HepG2 (cell line): ENCODE data around the gene SULT1E1. TPM values are rescaled to one million over a fixed set of nuclear protein-coding genes. Genes with fewer than 3 reads are reported as not detected.
A peak's percentile ranks its signal among the peaks of the same experiment; 100 is the strongest.

Experiments
- MAFG ChIP-seq: sonication (generic); formaldehyde crosslinking; IDR thresholded peaks from 2 replicates; pipeline ENCODE4 v1.5.1; 2020; ENCODE audit warnings: mild to moderate bottlenecking, missing genetic modification reagents
- MZF1 ChIP-seq: sonication (generic); formaldehyde crosslinking; IDR thresholded peaks from 2 replicates; pipeline ENCODE4 v1.8.1; 2023; ENCODE audit warnings: mild to moderate bottlenecking, missing genetic modification reagents, borderline replicate concordance
- SATB2 ChIP-seq: sonication (generic); formaldehyde crosslinking; IDR thresholded peaks from 2 replicates; pipeline ENCODE4 v1.5.0; 2020; ENCODE audit warnings: missing genetic modification reagents
- SNAI1 ChIP-seq: sonication (generic); formaldehyde crosslinking; IDR thresholded peaks from 2 replicates; pipeline ENCODE4 v1.5.0; 2020; ENCODE audit warnings: mild to moderate bottlenecking, missing genetic modification reagents, borderline replicate concordance
- SRY ChIP-seq: sonication (generic); formaldehyde crosslinking; IDR thresholded peaks from 2 replicates; pipeline ENCODE4 v1.8.0; 2022; ENCODE audit warnings: mild to moderate bottlenecking, missing genetic modification reagents
- ZBTB38 ChIP-seq: sonication (generic); formaldehyde crosslinking; IDR thresholded peaks from 2 replicates; pipeline ENCODE4 v1.5.1; 2020; ENCODE audit warnings: mild to moderate bottlenecking, missing genetic modification reagents
- ZNF510 ChIP-seq: sonication (generic); formaldehyde crosslinking; IDR thresholded peaks from 2 replicates; pipeline ENCODE4 v1.4.0; 2020; ENCODE audit warnings: low read depth, mild to moderate bottlenecking, missing genetic modification reagents
- ZNF879 ChIP-seq: sonication (generic); formaldehyde crosslinking; IDR thresholded peaks from 2 replicates; pipeline ENCODE4 v1.8.1; 2023; ENCODE audit warnings: missing genetic modification reagents
- ZSCAN20 ChIP-seq: sonication (generic); formaldehyde crosslinking; IDR thresholded peaks from 2 replicates; pipeline ENCODE4 v1.4.0; 2020; ENCODE audit warnings: missing genetic modification reagents, mild to moderate bottlenecking, borderline replicate concordance
- polyA plus RNA-seq, 8 experiments: library from polyadenylated mRNA; depleted of rRNA in 3 of 8; stranded (reverse) in 7 of 8; unstranded in 1 of 8; fragments of >200 nt; fragmentation: Illumina TruSeq in 4 of 8; extraction: Trizol in 4 of 8; gene quantifications; 2 replicates each; pipeline versions ENCODE4 v1.2.1 to v1.2.3, GENCODE V29; 2011 to 2016; ENCODE audit warnings: low read depth in 4 of 8, missing spikeins in 1 of 8, mixed read lengths in 1 of 8; ENCODE audit not compliant: insufficient read depth in 1 of 8
- total RNA-seq, 5 experiments: library from RNA; depleted of rRNA; stranded (reverse); fragments of >200 nt; fragmentation: Illumina TruSeq; extraction: Trizol; gene quantifications; 2 replicates each; pipeline ENCODE4 v1.2.3, GENCODE V29; 2016; ENCODE audit warnings: low read depth in 1 of 5
- TF ChIP-seq, protein P1 (sequence below): sonication (generic); formaldehyde crosslinking; IDR thresholded peaks from 2 replicates; pipeline ENCODE4 v1.8.0; 2022; ENCODE audit warnings: low read depth, missing genetic modification reagents
- TF ChIP-seq, protein P2 (sequence below): sonication (generic); formaldehyde crosslinking; conservative IDR thresholded peaks from 2 replicates; pipeline ENCODE4 v1.4.0; 2020; ENCODE audit warnings: missing genetic modification reagents
- TF ChIP-seq, protein P3 (sequence below): sonication (generic); formaldehyde crosslinking; IDR thresholded peaks from one replicate; pipeline ENCODE4 v1.5.1; 2020; ENCODE audit warnings: mild to moderate bottlenecking, missing genetic modification reagents; ENCODE audit errors: not compliant biosample characterization
- TF ChIP-seq, protein P4 (sequence below): IDR thresholded peaks from 2 replicates; pipeline ENCODE4 v1.6.1; 2016; ENCODE audit warnings: low read depth, borderline replicate concordance

SULT1E1 gene
- total and polyA plus RNA-seq, 2 of the 13 experiments (the other 11 are each of a cell fraction or from before 2014, with no cell fraction given), result 1.7 to 3.9 TPM

DNA sequence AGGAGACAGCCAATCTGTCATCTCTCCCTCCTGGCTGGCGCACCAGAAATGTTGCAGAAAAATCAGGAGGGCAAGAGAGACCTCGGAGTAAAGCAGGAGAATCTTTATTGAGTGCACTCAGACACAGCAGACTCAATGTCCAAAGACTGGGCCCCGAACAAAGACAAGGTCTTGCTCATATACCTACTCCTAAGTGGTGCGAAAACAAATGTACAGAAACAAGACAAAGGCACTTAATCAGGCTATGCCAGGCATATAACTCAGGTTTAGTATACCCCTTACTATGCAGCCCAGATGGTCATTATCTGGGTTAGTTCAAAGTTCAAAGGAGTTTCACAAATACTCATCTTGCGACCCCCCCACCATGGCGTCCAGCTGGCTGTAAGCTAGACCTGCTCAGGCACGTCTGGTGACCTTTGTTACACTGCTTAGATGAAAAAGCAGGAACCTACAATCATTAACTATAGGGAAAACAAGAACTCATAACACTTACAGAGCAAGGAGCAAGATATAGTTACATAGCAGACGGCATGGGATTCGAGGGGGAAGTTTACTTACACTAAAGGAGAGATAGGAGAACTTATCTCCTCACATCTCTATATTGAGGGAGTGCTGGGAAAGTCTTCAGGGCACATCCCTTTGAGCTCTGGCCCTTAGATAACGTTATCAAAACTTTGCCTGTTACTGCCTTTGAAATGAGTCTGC is 27.5 kb downstream of the SULT1E1 start (continued):
- TF ChIP-seq, protein P1, sequence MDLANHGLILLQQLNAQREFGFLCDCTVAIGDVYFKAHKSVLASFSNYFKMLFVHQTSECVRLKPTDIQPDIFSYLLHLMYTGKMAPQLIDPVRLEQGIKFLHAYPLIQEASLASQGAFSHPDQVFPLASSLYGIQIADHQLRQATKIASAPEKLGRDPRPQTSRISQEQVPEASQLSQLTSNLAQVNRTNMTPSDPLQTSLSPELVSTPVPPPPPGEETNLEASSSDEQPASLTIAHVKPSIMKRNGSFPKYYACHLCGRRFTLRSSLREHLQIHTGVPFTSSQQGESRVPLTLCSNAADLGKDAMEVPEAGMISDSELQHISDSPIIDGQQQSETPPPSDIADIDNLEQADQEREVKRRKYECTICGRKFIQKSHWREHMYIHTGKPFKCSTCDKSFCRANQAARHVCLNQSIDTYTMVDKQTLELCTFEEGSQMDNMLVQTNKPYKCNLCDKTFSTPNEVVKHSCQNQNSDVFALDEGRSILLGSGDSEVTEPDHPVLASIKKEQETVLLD (CRISPR knock-in tag), result no peak
- TF ChIP-seq ZBTB38 (CRISPR knock-in tag) (no peak), SATB2 (CRISPR knock-in tag) (no peak), ZSCAN20 (CRISPR knock-in tag) (no peak), SNAI1 (CRISPR knock-in tag) (no peak), MAFG (no peak), MZF1 (CRISPR knock-in tag) (no peak), ZNF879 (no peak), ZNF510 (CRISPR knock-in tag) (no peak), SRY (CRISPR knock-in tag) (no peak)
- TF ChIP-seq, protein P2, sequence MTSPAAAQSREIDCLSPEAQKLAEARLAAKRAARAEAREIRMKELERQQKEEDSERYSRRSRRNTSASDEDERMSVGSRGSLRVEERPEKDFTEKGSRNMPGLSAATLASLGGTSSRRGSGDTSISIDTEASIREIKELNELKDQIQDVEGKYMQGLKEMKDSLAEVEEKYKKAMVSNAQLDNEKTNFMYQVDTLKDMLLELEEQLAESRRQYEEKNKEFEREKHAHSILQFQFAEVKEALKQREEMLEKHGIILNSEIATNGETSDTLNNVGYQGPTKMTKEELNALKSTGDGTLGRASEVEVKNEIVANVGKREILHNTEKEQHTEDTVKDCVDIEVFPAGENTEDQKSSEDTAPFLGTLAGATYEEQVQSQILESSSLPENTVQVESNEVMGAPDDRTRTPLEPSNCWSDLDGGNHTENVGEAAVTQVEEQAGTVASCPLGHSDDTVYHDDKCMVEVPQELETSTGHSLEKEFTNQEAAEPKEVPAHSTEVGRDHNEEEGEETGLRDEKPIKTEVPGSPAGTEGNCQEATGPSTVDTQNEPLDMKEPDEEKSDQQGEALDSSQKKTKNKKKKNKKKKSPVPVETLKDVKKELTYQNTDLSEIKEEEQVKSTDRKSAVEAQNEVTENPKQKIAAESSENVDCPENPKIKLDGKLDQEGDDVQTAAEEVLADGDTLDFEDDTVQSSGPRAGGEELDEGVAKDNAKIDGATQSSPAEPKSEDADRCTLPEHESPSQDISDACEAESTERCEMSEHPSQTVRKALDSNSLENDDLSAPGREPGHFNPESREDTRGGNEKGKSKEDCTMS (CRISPR knock-in tag), result no peak
- TF ChIP-seq, protein P3, sequence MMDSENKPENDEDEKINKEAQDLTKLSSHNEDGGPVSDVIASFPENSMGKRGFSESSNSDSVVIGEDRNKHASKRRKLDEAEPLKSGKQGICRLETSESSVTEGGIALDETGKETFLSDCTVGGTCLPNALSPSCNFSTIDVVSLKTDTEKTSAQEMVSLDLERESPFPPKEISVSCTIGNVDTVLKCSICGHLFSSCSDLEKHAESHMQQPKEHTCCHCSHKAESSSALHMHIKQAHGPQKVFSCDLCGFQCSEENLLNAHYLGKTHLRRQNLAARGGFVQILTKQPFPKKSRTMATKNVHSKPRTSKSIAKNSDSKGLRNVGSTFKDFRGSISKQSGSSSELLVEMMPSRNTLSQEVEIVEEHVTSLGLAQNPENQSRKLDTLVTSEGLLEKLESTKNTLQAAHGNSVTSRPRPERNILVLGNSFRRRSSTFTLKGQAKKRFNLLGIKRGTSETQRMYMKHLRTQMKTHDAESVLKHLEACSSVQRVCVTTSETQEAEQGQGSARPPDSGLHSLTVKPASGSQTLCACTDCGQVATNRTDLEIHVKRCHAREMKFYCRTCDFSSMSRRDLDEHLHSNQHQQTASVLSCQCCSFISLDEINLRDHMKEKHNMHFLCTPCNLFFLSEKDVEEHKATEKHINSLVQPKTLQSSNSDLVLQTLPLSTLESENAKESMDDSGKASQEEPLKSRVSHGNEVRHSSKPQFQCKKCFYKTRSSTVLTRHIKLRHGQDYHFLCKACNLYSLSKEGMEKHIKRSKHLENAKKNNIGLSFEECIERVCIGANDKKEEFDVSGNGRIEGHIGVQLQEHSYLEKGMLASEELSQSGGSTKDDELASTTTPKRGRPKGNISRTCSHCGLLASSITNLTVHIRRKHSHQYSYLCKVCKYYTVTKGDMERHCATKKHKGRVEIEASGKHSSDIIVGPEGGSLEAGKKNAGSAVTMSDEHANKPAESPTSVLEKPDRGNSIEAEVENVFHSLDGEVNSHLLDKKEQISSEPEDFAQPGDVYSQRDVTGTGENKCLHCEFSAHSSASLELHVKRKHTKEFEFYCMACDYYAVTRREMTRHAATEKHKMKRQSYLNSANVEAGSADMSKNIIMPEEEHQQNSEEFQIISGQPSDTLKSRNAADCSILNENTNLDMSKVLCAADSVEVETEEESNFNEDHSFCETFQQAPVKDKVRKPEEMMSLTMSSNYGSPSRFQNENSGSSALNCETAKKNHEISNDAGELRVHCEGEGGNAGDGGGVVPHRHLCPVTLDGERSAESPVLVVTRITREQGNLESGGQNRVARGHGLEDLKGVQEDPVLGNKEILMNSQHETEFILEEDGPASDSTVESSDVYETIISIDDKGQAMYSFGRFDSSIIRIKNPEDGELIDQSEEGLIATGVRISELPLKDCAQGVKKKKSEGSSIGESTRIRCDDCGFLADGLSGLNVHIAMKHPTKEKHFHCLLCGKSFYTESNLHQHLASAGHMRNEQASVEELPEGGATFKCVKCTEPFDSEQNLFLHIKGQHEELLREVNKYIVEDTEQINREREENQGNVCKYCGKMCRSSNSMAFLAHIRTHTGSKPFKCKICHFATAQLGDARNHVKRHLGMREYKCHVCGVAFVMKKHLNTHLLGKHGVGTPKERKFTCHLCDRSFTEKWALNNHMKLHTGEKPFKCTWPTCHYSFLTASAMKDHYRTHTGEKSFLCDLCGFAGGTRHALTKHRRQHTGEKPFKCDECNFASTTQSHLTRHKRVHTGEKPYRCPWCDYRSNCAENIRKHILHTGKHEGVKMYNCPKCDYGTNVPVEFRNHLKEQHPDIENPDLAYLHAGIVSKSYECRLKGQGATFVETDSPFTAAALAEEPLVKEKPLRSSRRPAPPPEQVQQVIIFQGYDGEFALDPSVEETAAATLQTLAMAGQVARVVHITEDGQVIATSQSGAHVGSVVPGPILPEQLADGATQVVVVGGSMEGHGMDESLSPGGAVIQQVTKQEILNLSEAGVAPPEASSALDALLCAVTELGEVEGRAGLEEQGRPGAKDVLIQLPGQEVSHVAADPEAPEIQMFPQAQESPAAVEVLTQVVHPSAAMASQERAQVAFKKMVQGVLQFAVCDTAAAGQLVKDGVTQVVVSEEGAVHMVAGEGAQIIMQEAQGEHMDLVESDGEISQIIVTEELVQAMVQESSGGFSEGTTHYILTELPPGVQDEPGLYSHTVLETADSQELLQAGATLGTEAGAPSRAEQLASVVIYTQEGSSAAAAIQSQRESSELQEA (CRISPR knock-in tag), result no peak
- TF ChIP-seq, protein P4, sequence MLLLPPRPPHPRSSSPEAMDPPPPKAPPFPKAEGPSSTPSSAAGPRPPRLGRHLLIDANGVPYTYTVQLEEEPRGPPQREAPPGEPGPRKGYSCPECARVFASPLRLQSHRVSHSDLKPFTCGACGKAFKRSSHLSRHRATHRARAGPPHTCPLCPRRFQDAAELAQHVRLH (CRISPR knock-in tag), result peak; percentile 72; the same call in 1 of the 2 replicates
